ENCODE data around the gene MICAL2. TPM values are rescaled to one million over a fixed set of nuclear protein-coding genes. Genes with fewer than 3 reads are reported as not detected.

The MICAL2 gene
- total and polyA plus RNA-seq, 2 of the 13 experiments (the other 11 are each of a cell fraction or from before 2014, with no cell fraction given) = 0.78 to 1.1 TPM

DNA sequence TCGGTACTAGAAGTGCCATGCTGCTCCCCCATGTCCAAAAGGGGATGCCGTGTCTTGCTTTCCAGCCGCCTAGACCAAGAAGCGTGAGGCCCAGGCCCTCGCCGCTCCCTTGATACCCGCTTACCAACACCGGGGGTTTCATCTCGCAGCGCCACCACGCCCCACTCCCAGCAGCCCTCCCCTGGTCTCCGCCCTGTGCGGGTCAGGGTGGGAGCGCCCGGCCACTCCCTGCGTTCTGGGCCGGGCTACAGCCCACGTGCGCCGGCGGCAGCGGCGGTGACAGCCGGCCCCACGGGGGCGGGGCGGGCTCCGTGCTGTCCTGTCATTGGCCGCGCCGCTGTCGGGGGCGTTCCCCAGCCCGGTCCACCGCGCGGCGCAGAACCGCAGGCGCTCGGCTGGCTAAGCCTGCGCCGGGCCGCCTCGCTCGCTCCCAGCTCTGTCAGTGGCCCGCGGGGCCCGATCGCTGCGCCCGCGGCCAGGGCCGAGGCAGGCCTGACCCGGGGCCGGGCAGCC is at the start of gene MICAL2 (continued):
- TF ChIP-seq, protein P1, sequence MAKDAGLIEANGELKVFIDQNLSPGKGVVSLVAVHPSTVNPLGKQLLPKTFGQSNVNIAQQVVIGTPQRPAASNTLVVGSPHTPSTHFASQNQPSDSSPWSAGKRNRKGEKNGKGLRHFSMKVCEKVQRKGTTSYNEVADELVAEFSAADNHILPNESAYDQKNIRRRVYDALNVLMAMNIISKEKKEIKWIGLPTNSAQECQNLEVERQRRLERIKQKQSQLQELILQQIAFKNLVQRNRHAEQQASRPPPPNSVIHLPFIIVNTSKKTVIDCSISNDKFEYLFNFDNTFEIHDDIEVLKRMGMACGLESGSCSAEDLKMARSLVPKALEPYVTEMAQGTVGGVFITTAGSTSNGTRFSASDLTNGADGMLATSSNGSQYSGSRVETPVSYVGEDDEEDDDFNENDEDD (CRISPR knock-in tag; IDR thresholded peaks at IDR 0.05; ENCODE audit: borderline replicate concordance) = peak; percentile 45; the same call in 1 of the 2 replicates
- no peak for TF ChIP-seq HOXA5 (CRISPR knock-in tag; IDR thresholded peaks at IDR 0.05)
- no peak for TF ChIP-seq PLRG1 (conservative IDR thresholded peaks at IDR 0.05)
- no peak for TF ChIP-seq FOXA1 (IDR thresholded peaks at IDR 0.05)
- no peak for TF ChIP-seq FOXA1 (CRISPR knock-in tag; IDR thresholded peaks at IDR 0.05)
- TF ChIP-seq, protein P2, sequence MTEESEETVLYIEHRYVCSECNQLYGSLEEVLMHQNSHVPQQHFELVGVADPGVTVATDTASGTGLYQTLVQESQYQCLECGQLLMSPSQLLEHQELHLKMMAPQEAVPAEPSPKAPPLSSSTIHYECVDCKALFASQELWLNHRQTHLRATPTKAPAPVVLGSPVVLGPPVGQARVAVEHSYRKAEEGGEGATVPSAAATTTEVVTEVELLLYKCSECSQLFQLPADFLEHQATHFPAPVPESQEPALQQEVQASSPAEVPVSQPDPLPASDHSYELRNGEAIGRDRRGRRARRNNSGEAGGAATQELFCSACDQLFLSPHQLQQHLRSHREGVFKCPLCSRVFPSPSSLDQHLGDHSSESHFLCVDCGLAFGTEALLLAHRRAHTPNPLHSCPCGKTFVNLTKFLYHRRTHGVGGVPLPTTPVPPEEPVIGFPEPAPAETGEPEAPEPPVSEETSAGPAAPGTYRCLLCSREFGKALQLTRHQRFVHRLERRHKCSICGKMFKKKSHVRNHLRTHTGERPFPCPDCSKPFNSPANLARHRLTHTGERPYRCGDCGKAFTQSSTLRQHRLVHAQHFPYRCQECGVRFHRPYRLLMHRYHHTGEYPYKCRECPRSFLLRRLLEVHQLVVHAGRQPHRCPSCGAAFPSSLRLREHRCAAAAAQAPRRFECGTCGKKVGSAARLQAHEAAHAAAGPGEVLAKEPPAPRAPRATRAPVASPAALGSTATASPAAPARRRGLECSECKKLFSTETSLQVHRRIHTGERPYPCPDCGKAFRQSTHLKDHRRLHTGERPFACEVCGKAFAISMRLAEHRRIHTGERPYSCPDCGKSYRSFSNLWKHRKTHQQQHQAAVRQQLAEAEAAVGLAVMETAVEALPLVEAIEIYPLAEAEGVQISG (CRISPR knock-in tag; IDR thresholded peaks at IDR 0.05) = 0 out of 2 replicates have a peak, but pooled peaks have one; percentile 12
- TF ChIP-seq STAG1 (CRISPR knock-in tag; IDR thresholded peaks at IDR 0.05) = no peak
- no peak for TF ChIP-seq SMC3 (IDR thresholded peaks at IDR 0.05; ENCODE audit: low read length)
- TF ChIP-seq ZNF816 (CRISPR knock-in tag; IDR thresholded peaks at IDR 0.05; ENCODE audit: borderline replicate concordance) = no peak
- TF ChIP-seq, protein P3, sequence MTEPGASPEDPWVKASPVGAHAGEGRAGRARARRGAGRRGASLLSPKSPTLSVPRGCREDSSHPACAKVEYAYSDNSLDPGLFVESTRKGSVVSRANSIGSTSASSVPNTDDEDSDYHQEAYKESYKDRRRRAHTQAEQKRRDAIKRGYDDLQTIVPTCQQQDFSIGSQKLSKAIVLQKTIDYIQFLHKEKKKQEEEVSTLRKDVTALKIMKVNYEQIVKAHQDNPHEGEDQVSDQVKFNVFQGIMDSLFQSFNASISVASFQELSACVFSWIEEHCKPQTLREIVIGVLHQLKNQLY (CRISPR knock-in tag; IDR thresholded peaks at IDR 0.05) = no peak
- TF ChIP-seq SALL1 (CRISPR knock-in tag; IDR thresholded peaks at IDR 0.05) = peak; percentile 53; the same call in 1 of the 2 replicates
- no peak for TF ChIP-seq SP1 (IDR thresholded peaks at IDR 0.05)
- TF ChIP-seq SP1 (CRISPR knock-in tag; IDR thresholded peaks at IDR 0.05) = peak; percentile 21; the same call in 1 of the 2 replicates
- no peak for TF ChIP-seq ZNF891 (CRISPR knock-in tag; IDR thresholded peaks at IDR 0.05)
- TF ChIP-seq, protein P4, sequence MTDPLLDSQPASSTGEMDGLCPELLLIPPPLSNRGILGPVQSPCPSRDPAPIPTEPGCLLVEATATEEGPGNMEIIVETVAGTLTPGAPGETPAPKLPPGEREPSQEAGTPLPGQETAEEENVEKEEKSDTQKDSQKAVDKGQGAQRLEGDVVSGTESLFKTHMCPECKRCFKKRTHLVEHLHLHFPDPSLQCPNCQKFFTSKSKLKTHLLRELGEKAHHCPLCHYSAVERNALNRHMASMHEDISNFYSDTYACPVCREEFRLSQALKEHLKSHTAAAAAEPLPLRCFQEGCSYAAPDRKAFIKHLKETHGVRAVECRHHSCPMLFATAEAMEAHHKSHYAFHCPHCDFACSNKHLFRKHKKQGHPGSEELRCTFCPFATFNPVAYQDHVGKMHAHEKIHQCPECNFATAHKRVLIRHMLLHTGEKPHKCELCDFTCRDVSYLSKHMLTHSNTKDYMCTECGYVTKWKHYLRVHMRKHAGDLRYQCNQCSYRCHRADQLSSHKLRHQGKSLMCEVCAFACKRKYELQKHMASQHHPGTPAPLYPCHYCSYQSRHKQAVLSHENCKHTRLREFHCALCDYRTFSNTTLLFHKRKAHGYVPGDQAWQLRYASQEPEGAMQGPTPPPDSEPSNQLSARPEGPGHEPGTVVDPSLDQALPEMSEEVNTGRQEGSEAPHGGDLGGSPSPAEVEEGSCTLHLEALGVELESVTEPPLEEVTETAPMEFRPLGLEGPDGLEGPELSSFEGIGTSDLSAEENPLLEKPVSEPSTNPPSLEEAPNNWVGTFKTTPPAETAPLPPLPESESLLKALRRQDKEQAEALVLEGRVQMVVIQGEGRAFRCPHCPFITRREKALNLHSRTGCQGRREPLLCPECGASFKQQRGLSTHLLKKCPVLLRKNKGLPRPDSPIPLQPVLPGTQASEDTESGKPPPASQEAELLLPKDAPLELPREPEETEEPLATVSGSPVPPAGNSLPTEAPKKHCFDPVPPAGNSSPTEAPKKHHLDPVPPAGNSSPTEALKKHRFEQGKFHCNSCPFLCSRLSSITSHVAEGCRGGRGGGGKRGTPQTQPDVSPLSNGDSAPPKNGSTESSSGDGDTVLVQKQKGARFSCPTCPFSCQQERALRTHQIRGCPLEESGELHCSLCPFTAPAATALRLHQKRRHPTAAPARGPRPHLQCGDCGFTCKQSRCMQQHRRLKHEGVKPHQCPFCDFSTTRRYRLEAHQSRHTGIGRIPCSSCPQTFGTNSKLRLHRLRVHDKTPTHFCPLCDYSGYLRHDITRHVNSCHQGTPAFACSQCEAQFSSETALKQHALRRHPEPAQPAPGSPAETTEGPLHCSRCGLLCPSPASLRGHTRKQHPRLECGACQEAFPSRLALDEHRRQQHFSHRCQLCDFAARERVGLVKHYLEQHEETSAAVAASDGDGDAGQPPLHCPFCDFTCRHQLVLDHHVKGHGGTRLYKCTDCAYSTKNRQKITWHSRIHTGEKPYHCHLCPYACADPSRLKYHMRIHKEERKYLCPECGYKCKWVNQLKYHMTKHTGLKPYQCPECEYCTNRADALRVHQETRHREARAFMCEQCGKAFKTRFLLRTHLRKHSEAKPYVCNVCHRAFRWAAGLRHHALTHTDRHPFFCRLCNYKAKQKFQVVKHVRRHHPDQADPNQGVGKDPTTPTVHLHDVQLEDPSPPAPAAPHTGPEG (CRISPR knock-in tag; IDR thresholded peaks at IDR 0.05) = no peak
- TF ChIP-seq JUN (CRISPR knock-in tag; IDR thresholded peaks at IDR 0.05) = no peak
- no peak for TF ChIP-seq IRX3 (CRISPR knock-in tag; IDR thresholded peaks at IDR 0.05; ENCODE audit: borderline replicate concordance, low read depth)
- no peak for TF ChIP-seq ZNF251 (CRISPR knock-in tag; IDR thresholded peaks at IDR 0.05)
- TF ChIP-seq ZNF230 (CRISPR knock-in tag; IDR thresholded peaks at IDR 0.05) = no peak
- TF ChIP-seq HOXA9 (CRISPR knock-in tag; IDR thresholded peaks at IDR 0.05; ENCODE audit: borderline replicate concordance) = no peak
- no peak for TF ChIP-seq RAD51 (IDR thresholded peaks at IDR 0.05; ENCODE audit: borderline replicate concordance)
- TF ChIP-seq NCOR1 (IDR thresholded peaks at IDR 0.05; ENCODE audit: borderline replicate concordance, low read length) = no peak
- no peak for TF ChIP-seq HOXA7 (CRISPR knock-in tag; IDR thresholded peaks at IDR 0.05)
